ENCODE data around the gene PCDH9.

GRCh38 chr13:66446413-66446812 lies 783.7 kb downstream of the PCDH9 start:
- TF ChIP-seq EZH2phosphoT487 (IDR thresholded peaks at IDR 0.05; ENCODE audit: insufficient read depth, low read depth) = no peak
- TF ChIP-seq EZH2 (IDR thresholded peaks at IDR 0.05; ENCODE audit: insufficient read depth, poor library complexity, severe bottlenecking) = no peak
